ENCODE results near the gene PYGB.
A peak's percentile ranks its signal among the peaks of the same experiment; 100 is the strongest.
"Not testable (repeated sequence)": the region's sequence is repeated elsewhere in the genome, so short reads cannot be mapped to it uniquely, and the experiment has no call there.

PYGB gene

DNA sequence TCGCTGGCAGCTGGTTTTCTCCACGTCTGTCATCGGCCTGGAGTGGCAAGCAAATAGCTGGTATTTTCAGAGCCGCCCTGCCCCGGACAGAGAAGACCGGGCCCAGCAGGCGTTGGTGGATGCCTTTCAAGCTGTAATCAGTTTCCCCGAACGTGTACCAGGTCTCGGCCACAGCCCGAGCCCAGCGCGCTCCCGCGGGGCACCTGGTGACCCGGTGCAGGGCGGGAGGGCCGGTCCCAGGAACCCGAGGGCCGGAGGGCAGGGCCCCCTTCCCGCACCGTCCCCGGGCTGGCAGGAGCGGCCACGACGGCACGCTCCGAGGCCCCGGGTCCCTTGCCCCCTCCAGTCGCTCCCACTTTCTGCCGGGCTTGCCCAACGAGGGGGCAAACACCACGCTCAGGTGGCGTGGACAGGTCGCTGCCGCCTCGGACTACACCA is 348 bp upstream of the PYGB start:
- peak in 1 of 2 donors; percentile 15 for DNase-seq (ENCODE audit: low read depth in 1 of 2, low spot score in 1 of 2)

DNA sequence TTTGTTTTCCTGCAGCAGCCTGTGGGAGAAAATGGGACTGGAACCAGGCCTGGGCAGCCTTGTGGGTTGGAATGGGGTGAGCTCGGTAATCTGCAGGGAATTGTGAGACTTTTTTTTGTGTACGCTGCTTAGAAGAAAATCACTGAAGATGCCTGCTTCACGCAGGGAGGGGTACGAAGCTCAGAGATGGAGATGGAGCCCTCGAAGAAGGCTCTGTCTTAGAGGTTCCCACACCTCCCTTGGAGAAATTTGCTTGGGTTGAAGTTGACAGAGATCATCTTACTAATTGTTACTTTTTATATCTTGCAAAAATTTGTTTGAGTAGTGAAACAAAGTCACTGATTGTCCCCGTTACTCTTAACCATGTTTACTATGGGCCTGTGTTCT is 894 bp downstream of the PYGB start:
- DNase-seq (ENCODE audit: low read depth in 1 of 2, low spot score in 1 of 2): no peak

DNA sequence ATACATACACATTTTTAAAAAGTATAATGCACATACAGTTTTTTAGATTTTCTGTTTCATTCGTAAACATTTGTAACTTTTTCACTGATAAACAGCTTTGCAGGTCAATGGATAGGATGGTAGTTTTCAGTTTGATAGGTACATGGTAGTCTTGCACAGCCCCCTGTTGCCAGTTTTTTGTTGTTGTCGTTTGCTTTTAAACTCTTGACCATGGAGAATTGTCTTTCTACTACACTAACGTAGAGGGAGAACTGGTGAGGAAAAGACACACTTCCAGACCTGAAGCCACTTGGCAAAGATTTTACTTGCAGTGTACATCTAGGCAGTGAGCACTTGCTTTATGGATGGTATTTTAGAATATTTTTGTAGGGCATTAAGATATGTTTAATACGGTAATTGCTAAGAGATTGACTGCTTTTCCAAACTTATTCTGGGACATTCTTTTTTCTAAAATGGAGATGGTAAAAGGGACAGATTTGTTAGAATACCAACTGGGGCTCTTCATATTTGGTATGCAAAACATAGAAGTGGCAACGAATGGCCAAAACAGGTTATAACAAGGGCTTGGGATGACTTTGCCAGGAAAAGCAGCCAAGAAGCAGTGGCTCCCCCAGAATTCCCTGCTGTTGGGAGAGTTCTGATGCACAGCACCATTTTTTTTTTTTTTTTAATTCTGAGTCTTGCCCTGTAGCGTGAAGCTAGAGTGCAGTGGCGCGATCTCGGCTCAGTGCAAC is 1.5 kb downstream of the PYGB start:
- no peak for DNase-seq (ENCODE audit: low read depth in 1 of 2, low spot score in 1 of 2)

DNA sequence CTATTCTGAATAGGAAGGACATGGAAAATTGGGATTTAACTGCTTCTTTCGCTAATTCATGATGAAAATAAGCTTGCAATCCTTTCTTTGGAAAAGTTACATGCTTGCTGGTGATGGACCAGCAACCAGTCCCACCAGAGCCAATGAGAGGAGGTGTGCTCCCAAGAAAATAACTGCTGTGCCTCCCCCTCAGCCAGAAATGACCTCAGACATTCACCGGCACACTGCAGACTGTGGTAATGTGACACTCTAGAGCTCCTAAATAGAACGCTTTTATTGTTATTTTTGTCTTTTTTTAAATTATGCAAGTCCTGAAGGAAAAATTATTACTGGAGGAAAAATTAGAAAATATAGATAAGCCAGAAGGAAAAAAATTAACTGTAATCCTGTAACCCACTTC is 2.6 kb downstream of the PYGB start:
- DNase-seq (ENCODE audit: low read depth in 1 of 2, low spot score in 1 of 2): no peak

DNA sequence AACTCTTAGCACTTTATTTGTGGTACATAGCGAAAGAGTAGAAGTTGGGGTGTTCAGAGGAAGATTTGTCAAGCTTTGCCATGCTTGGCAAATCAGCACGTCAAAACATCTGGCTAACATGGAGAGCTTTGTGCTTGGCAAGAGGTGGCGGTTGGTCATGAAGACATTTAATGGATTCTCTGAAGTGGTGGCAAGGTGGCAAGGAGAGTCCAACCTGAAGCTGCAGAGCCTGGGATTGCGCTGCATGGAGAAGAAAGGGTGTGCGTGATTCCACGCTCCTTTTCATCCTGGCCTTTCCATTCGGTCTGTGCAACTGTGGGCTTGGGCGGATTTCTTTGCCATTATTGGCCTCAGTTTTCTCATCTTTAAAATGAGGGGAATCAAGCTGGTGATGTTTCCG is 3.1 kb downstream of the PYGB start:
- no peak for DNase-seq (ENCODE audit: low read depth in 1 of 2, low spot score in 1 of 2)

DNA sequence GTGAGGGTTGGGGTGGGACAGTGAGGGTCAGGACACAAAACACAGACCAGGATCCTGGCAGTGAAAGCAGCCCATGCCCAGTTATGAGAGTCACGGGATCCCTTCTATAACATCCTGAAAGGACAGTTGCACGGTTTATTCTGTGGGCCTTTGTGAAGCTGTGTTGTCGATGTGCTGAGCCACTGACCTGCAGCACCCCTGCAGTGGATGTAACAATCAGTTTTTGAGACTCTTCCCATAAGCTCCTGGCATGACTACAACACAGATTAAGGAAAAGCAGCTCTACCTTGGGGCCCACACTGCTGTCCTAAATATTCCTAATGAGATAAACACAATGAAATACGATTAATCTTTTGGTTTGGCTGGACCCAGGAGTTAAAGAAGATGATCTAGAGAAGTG is 3.7 kb downstream of the PYGB start:
- DNase-seq (ENCODE audit: low read depth in 1 of 2, low spot score in 1 of 2): no peak

DNA sequence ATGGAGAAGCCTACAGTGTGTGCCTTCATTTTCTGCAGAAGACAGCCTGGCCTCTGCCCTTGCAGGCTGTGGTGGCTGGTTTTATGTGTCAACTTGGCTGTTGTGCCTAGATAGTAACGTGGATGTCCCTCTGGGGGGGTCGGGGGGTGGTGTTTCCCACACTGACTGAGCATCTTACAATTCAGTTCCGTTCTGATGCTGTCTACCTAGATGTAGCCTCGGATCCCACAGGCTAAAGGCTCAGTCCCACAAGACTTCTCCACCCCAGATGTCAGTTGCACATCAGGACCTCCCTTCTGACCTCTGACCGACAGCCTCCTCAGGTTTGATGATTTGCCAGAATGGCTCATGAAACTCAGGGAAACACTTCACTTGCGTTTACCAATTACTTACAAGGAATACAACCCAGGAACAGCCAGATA is 4.4 kb downstream of the PYGB start:
- no peak for DNase-seq (ENCODE audit: low read depth in 1 of 2, low spot score in 1 of 2)

DNA sequence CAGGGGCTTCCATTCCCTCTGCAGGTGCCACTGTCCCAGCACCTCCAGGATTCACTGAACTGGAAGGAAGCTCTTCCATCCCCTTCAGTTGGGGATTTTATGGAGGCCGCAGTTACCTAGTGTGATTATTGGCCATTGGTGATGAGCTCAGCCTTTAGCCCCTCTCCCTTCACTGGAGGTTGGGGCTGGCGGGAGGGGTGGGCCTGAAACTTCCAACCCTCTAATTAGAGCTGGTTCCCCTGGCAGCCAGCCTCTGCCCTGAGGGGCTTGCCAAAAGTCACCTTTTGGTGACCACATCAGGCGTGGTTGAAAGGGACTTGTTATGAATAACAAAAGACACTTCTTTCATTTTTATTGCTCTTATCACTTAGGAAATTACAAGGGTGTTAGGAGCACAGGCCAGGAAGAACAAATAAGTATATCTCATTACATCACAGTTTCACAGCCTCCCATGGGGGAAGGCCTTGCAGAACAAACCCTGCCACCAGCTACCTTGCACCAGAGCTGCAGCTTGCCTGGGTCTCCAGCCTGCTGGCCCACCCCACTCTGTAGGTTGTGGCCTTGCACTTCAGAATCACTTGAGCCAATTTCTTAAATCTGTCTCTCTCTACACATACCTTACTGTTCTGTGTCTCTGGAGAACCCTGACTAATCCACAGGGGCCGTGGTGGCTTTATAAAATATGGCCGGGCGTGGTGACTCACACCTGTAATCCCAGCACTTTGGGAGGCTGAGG is 5.0 kb downstream of the PYGB start:
- DNase-seq (ENCODE audit: low read depth in 1 of 2, low spot score in 1 of 2): no peak

DNA sequence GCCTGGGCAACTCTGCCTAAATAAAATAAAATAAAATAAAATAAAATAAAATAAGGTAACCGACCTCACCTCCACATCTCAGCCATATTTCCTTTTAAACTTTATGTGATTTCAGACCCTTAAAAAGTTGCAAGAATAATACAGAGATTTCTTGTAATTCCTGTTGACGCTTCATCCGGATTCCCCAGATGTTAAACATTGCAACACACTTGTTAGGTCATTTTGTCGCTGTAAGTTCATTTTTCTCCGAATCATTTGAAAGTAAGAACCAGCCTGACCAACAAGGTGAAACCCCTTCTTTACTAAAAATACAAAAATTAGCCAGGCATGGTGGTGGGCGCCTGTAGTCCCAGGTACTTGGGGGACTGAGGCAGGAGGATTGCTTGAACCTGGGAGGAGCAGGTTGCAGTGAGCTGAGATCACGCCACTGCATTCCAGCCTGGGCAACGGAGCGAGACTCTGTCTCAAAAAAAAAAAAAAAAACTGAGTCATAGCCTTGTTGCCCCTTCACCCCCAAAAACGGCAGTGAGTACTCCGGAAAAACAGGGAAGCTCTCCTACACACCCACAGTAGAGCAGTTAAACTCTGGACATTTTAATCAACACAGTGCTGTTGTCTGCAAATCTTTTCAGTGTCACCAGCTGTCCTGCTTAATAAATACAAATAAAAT is 5.9 kb downstream of the PYGB start:
- no peak for DNase-seq (ENCODE audit: low read depth in 1 of 2, low spot score in 1 of 2)

DNA sequence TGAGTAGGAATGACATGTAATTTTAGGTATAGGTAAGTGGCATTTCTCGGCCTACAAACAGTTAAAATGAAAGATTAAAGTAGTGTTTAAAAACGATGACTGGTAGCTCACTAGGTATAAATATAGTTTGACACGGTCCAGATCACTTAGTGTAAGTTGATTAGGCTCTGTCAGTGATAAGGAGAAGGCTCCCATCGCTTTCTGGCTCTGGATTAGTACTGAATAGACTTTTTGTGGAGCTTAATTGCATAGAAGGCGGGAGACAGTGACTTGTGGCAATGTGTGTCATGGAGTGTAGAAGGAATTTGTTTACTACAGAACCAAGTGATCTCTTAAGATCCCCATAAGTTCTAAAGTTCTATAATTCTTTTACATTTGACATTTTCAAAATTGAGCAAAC is 6.7 kb downstream of the PYGB start:
- no peak for DNase-seq (ENCODE audit: low read depth in 1 of 2, low spot score in 1 of 2)

DNA sequence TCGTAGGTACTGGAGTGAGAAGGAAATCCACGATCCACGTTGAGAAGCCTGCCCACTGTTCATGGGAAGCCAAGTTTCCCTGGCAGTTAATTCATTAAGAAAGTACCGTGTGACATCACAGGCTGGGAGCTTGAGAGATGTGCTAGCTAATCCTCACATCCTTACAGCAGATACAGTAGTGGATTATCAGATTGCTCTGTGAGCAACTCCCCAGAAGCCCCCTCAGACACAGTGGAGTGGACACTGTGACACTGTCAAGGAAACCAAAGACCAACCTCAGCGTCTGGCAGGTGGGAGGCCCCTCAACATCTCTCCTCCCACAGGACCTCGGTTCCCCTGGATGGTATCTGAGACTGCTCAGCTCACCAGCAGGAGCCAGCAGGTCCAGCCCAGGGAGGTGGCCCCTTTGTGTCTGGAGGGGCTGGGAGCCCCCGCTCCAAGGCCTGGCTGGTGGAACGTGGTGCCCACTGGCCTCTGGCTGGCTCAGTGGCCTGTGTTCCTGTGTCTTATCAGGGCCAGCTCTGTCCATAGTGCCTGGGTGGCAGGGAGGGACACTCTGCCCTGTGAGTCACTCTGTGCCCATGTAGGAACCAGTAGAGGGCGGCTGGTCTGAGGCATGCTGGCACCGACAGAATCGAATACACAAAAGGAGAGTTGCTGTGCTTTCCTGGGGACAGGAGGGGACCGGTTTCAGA is 7.2 kb downstream of the PYGB start:
- no peak for DNase-seq (ENCODE audit: low read depth in 1 of 2, low spot score in 1 of 2)

DNA sequence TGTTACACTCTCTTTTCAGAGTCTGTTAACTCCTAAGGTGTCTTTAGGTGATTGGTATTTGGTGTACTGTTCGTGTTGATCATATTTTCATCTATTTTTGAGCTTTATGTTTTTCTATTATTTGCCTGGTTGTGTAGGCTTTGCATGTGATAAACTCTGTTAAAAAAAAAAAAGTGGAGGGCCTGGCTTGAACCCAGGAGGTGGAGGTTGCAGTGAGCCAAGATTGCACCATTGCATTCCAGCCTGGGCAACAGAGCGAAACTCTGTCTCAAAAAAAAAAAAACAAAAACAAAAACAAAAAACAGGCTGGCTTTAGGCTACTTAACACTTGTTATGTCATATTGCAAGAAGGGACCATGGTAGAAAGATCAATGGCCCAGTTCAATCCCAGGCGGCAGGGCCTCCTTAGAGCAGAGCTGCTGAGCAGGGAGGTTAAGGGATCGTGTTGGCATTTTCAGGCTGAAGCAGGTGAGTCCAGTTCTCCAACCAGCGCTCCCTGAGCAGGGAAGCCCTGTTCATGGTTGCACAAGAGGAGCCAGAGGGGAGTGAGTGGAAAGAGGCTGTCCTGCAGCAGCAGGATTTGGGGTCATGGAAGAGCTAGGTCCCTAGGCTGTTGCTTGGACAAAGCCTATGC is 8.5 kb downstream of the PYGB start:
- no peak for DNase-seq (ENCODE audit: low read depth in 1 of 2, low spot score in 1 of 2)

DNA sequence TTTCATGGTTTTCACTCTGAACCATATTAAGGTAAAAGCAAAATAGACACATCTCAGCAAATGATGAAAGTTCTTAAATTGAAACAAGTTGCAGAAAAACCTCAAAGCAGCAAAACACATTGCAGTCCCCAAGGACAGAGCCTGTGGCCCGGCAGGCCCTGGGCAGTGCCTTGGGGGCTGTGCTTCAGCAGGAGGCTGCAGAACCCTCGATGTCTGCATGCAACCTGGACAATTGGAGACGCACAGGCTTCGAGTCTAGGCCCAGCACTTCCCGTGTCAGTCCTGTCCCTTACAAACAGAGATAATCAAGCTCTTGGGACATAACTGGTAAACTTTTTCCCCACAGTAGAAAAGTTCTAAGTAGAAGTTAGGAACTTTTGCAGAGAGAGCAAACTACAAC is 9.2 kb downstream of the PYGB start:
- DNase-seq (ENCODE audit: low read depth in 1 of 2, low spot score in 1 of 2): no peak

DNA sequence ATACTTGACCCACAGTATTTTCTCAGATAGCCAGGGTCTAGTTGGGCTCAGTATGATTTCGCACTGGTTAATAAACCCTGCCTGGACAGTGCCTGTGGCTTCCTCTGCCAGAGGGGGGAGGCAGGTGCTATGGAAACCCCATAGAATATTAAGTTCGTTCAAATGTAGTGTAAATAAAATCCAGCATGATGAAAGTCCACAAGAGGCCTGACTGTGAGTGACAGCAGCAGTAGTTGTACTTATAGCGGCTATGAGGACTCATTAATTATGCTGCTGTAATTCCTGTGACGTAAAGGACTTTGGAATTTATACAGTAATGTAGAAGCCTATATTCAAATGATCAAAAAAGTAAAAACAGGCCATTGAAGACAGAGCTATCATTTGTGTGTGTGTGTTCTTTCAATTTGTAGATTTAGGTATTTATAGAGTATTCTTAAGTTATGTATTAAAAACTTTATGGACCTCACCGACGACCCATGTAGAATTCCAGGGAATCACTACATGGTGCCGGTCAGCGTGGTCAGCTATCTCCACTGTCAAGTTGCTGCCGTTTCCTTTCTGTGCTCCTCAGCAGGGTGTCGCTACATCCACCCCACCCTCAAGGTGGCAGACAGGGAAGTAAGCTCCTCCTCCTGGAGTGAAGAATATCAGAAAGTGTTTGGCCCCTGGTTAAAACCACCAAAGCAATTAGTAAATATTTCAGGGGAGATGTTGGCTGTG is 10.0 kb downstream of the PYGB start:
- no peak for DNase-seq (ENCODE audit: low read depth in 1 of 2, low spot score in 1 of 2)

DNA sequence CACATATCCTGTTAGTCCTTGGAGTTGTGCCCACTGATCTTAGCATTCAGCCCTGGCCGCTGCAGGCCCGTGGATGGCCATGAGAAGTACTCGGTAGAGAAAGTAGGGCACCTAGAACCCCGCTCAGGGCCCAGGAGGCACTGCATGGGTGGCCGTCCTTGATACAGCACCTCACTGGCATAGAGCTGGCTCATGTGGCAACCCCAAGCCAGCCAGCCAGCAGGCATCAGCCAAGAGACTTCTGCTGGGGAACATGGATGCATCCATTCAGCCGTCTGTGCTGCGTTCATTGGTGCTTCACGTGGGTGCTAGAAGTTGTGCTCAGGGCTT is 10.6 kb downstream of the PYGB start:
- no peak for DNase-seq (ENCODE audit: low read depth in 1 of 2, low spot score in 1 of 2)

DNA sequence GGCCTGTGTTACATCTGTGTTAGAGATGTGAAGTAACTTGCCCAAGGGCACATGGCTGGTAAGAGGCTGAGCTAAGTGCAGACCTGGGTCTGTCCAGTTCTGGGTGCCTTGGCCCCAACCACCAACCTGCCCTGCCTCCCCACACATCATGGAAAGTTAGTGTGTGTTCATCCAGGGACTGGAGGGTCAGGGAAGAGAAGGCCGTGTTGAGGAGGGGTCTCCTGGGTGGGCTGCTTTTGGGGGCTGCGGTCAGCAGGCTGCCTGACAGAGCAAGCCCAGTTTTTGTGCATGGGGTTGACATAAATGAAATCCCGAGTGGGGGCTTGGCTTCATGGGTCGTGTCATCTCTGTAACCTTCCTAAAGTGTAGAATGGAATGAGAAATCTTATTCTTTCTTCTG is 10.9 kb downstream of the PYGB start:
- no peak for DNase-seq (ENCODE audit: low read depth in 1 of 2, low spot score in 1 of 2)

DNA sequence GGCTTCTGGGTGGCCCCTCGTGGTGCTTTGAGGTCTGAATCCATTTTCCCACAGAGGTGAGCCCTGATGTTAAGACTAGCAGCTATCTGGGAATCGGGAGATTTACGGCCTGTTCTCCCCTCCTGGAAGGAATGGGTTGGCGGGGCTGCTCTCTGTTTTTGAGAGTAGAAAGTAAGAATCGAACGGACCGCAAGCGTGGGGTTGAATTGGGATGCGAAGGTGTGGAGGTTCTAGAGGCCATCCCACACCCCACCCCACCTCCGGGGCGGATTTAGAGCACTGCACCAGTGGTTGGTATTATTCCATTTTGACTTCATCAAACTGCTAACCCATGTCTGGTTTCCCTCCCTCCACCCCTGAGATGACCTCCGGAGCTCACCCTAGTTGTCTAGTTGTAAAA is 11.5 kb downstream of the PYGB start:
- DNase-seq (ENCODE audit: low read depth in 1 of 2, low spot score in 1 of 2): no peak

DNA sequence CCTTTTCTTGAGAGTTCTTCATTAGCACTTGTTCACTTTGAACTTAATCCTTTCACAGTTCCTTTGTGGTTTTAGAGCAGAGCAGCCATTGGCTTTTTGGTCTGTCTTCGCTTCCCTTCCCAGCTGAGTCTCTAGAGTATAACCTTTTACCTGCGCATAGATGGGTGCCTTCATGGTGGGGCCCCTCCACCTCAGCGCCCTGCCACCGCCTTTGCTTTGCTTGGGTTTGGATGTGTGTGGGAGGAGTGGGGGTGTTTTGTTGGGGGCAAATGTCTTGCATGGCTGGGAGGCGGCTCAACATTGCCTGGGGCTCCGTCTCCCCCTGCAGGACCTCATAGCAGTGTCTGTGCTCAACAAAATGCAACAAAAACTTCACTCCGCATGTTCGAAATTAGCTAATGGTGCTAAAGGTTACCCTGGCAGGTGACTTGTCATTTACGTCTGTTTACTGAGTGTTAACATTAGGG is 11.9 kb downstream of the PYGB start:
- no peak for DNase-seq (ENCODE audit: low read depth in 1 of 2, low spot score in 1 of 2)

DNA sequence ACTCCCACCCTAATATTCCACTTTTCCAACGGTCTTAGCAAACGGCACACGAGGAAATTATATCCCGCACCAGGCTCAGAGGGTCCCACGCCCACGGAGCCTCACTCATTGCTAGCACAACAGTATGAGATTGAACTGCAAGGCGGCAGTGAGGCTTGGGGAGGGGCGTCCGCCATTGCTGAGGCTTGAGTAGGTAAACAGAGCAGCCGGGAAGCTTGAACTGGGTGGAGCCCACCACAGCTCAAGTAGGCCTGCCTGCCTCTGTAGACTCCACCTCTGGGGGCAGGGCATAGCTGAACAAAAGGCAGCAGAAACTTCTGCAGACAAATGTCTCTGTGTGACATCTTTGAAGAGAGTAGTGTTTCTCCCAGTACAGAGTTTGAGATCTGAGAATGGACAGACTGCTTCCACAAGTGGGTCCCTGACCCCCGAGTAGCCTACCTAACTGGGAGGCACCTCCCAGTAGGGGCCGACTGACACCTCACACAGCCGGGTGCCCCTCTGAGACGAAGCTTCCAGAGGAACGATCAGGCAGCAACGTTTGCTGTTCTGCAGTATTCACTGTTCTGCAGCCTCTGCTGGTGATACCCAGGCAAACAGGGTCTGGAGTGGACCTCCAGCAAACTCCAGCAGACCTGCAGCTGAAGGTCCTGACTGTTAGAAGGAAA is 13.0 kb downstream of the PYGB start:
- not testable (repeated sequence) for DNase-seq (ENCODE audit: low read depth in 1 of 2, low spot score in 1 of 2)
